Immature natural killer cell (primary cell): ENCODE data around the gene CMSS1. TPM values are rescaled to one million over a fixed set of nuclear protein-coding genes. Genes with fewer than 3 reads are reported as not detected.

Experiments used
- DNase-seq, 3 donors: peaks; one replicate each; pipeline ENCODE4 v3.0.0; 2022; ENCODE audit warnings: mixed read lengths in 1 of 3
- H3K27ac Mint-ChIP-seq, 6 donors: one replicate each; pipeline ENCODE4 v1.8.0; 2020; ENCODE audit warnings: mixed read lengths in 6 of 6, mild to moderate bottlenecking in 5 of 6, inconsistent platforms in 4 of 6, moderate library complexity in 3 of 6
- H3K27me3 Mint-ChIP-seq, 3 donors: one replicate each; pipeline ENCODE4 v1.8.0; 2020 to 2021; ENCODE audit warnings: low read depth in 3 of 3, mild to moderate bottlenecking in 3 of 3, mixed read lengths in 3 of 3, moderate library complexity in 3 of 3, inconsistent platforms in 1 of 3
- H3K36me3 Mint-ChIP-seq, 3 donors: one replicate each; pipeline ENCODE4 v1.8.0; 2020; ENCODE audit warnings: mixed read lengths in 3 of 3, inconsistent platforms in 2 of 3, mild to moderate bottlenecking in 2 of 3
- H3K4me1 Mint-ChIP-seq, 2 donors: one replicate each; pipeline ENCODE4 v1.8.0; 2020; ENCODE audit warnings: inconsistent platforms in 2 of 2, mild to moderate bottlenecking in 2 of 2, mixed read lengths in 2 of 2, moderate library complexity in 1 of 2
- H3K4me3 Mint-ChIP-seq, 5 donors: one replicate each; pipeline ENCODE4 v1.8.0; 2020; ENCODE audit warnings: mild to moderate bottlenecking in 5 of 5, mixed read lengths in 5 of 5, inconsistent platforms in 3 of 5, moderate library complexity in 3 of 5
- H3K9me3 Mint-ChIP-seq, 6 donors: one replicate each; pipeline ENCODE4 v1.8.0; 2020; ENCODE audit warnings: mild to moderate bottlenecking in 6 of 6, mixed read lengths in 6 of 6, inconsistent platforms in 4 of 6, moderate library complexity in 3 of 6
- polyA plus RNA-seq, 3 donors: library from polyadenylated mRNA; unstranded; fragments of 300-500 nt; fragmentation: Illumina TruSeq; gene quantifications; one replicate each; pipeline ENCODE4 v1.2.3, GENCODE V29; 2021

The CMSS1 gene
- polyA plus RNA-seq, 3 donors from 2014 or later, result 12.1 to 13.4 (median 12.8) TPM

DNA sequence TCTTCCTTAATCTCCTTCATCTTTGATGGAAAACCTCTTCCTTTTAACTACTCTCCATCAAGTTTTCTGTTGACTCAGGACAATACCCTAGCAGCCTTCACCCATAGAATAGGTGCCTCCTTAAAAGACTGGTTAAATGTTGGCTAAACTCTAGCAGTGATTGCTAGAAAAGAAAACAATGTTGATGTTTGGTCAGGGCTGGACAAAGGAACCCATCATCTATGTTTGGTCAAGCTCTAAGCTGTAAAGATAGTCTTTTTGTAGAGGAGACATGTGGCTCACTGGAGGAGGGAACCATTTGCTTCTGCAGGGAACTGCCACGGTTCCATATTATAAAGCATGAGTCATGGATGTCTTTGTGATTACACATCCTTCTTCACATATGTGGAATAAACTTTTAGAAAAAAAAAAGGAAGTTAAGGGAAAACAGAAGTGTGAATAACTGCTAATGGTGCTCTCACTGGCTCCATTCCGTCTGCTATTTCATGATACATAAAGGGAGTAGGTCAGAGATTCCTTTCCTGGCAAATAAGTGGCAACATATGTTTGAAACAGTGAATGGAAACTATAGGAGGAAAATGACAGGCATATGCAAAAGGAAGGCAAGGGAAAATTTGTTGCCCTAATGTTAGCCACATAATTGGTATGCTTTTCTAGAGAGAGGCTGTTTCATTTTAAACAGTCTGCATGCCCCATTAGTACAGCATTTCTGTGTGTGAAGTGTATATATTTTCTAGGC is 78.2 kb downstream of the CMSS1 start:
- no peak overlapping the region for H3K4me3 Mint-ChIP-seq
- H3K9me3 Mint-ChIP-seq, result no peaks in the 10 kb centered on the region
- H3K27ac Mint-ChIP-seq, result no peak overlapping the region
- no peaks in the 10 kb centered on the region for H3K27me3 Mint-ChIP-seq
- H3K4me1 Mint-ChIP-seq, result peaks cover 1 to 8% of the 10 kb centered on the region in 2 donors
- H3K36me3 Mint-ChIP-seq, result no peaks in the 10 kb centered on the region
- no peak for DNase-seq

GRCh38 chr3:99896482-99896881 is 78.8 kb downstream of the CMSS1 start:
- Mint-ChIP-seq H3K4me3 (no peak overlapping the region), H3K4me1 (peaks cover 1 to 8% of the 10 kb centered on the region in 2 donors), H3K27me3 (no peaks in the 10 kb centered on the region), H3K27ac (no peak overlapping the region), H3K9me3 (no peaks in the 10 kb centered on the region), H3K36me3 (no peaks in the 10 kb centered on the region)
- no peak for DNase-seq

DNA sequence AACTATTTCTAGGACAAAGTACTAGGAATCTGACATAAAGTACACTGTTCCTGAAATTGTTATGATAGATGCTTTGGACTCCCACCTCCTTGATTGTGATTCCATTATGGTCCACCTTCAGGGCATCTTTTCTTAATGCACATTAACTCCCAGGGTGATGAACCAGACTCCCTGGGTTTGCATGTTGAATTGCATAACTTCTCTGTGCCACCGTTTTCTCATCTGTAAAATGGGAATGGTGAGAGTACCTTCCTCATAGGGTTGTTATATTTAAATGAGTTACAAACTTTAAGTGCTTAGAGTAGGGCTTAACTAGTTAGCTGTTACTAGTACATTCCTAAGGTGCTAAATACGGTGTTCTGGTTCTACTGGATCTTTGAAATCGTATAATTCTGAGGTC is 81.9 kb downstream of the CMSS1 start:
- Mint-ChIP-seq H3K27me3 (no peaks in the 10 kb centered on the region), H3K4me1 (peaks cover 1 to 8% of the 10 kb centered on the region in 2 donors), H3K4me3 (no peak overlapping the region), H3K36me3 (no peaks in the 10 kb centered on the region), H3K9me3 (no peaks in the 10 kb centered on the region), H3K27ac (no peak overlapping the region)
- DNase-seq, result no peak

- Mint-ChIP-seq H3K36me3 (no peaks in the 10 kb centered on the region), H3K9me3 (no peaks in the 10 kb centered on the region), H3K27me3 (no peaks in the 10 kb centered on the region), H3K27ac (no peak overlapping the region), H3K4me3 (no peak overlapping the region), H3K4me1 (peaks cover 1 to 6% of the 10 kb centered on the region in 2 donors)
- no peak for DNase-seq
Observed at GRCh38 chr3:99900248-99900647, 82.6 kb downstream of the CMSS1 start.

DNA sequence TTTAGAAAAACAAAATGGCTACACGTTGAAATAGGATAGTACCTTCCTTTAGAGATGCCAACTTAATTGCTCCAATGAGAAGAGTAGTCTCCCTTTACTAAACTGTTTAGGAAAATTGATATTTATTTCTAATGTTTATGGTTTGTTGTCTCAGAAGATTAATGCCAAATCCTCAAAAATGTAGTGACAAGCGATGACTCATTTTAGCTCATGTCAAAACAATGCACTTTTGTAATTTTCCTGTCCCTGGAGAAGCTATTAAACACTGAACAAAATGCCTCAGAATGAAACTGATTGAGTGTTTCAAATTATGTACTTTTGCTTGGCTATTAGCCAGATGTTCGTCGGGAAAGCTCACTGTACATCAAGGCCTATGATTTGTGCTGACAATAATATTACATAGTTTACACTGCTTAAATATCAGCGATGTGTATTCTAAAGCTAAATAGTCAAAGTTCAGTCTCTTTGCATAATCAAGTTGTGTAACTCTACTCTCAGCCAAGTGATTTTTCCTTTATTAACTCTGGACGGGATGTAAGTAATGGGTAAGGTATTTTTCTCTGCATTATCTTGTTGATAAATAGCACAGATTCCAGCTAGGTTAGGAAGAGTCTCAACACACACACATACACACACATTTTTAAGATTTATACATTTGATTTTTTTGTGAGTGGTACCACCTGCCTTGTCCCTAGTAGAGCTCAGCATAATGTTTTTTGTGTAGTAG is 83.7 kb downstream of the CMSS1 start:
- H3K27ac Mint-ChIP-seq, result no peak overlapping the region
- no peaks in the 10 kb centered on the region for H3K4me1 Mint-ChIP-seq
- no peaks in the 10 kb centered on the region for H3K9me3 Mint-ChIP-seq
- H3K4me3 Mint-ChIP-seq, result no peak overlapping the region
- DNase-seq, result no peak
- H3K27me3 Mint-ChIP-seq, result no peaks in the 10 kb centered on the region
- H3K36me3 Mint-ChIP-seq, result no peaks in the 10 kb centered on the region

DNA sequence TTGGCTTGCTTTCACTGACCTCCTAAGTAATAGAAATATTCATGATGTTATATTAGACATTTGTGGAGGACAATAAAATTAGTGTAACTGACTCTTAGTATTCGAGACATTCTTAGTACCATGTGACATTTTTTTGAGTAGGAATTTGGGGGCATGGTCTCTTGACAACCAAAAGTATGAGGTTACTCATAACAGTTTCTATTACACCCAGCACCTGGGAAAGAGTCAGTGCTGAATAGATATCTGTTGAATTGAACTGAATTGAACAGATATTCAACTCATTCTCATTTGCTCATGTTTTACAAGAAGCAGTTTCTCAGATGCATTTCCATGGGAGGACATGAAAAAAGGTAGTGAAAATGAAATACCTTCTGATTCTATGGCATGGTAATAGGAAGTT is 84.4 kb downstream of the CMSS1 start:
- DNase-seq, result no peak
- H3K27me3 Mint-ChIP-seq, result no peaks in the 10 kb centered on the region
- no peaks in the 10 kb centered on the region for H3K36me3 Mint-ChIP-seq
- H3K4me3 Mint-ChIP-seq, result no peak overlapping the region
- H3K9me3 Mint-ChIP-seq, result no peaks in the 10 kb centered on the region
- no peaks in the 10 kb centered on the region for H3K4me1 Mint-ChIP-seq
- H3K27ac Mint-ChIP-seq, result no peak overlapping the region

DNA sequence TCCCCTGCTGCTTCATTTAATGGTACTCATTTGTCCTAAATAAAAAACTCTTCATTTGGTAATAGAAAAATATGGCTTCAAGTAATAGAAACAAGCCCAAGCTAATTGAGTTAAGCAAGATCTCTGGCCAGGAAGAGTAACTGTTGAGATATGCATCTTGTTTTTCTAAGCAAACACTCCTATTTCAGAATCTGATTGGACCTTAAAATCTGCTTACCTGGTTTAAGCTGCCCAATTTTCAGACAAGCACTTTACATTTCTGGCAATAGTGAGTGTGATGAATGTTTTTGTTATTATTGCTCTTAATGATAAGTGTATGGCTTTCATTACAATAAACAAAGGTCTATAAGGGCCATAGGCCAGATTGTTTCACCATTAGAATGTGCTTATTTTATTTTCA is 86.2 kb downstream of the CMSS1 start:
- Mint-ChIP-seq H3K27ac (no peak overlapping the region), H3K36me3 (no peaks in the 10 kb centered on the region), H3K4me1 (no peaks in the 10 kb centered on the region), H3K4me3 (no peak overlapping the region), H3K9me3 (no peaks in the 10 kb centered on the region), H3K27me3 (no peaks in the 10 kb centered on the region)
- DNase-seq, result no peak

DNA sequence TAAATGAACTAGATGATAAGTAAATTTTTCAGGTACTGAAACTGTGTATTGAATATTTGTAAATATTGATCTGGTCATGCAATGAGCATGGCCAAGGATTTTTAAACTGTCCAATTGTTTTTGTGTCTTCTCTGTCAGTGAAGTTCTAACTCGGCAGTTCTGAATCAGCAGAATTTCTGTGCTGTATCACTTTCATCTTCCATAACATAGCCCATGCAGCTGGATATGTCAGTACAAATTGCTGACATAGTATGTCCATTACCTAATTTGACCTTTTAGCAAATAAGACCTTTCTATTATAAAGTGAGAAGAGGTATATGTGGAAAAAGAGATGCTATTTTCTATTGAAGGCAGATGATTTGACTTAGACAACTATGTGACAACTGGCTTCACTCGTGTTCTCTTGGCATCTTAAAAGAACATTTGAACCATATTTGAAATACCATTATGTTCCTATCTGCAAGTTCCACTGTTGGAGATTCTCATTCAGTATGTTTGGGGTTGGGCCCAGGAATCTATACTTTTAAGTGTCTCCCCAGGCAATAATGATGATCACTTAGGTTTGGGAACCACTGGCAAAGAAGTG is 90.4 kb downstream of the CMSS1 start:
- H3K4me3 Mint-ChIP-seq, result no peak overlapping the region
- H3K36me3 Mint-ChIP-seq, result no peaks in the 10 kb centered on the region
- no peak overlapping the region for H3K27ac Mint-ChIP-seq
- no peak for DNase-seq
- H3K27me3 Mint-ChIP-seq, result no peaks in the 10 kb centered on the region
- H3K4me1 Mint-ChIP-seq, result no peaks in the 10 kb centered on the region
- H3K9me3 Mint-ChIP-seq, result no peaks in the 10 kb centered on the region

- no peaks in the 10 kb centered on the region for H3K9me3 Mint-ChIP-seq
- H3K27me3 Mint-ChIP-seq, result no peaks in the 10 kb centered on the region
- no peaks in the 10 kb centered on the region for H3K4me1 Mint-ChIP-seq
- H3K36me3 Mint-ChIP-seq, result no peaks in the 10 kb centered on the region
- no peak overlapping the region for H3K4me3 Mint-ChIP-seq
- DNase-seq, result no peak
- no peak overlapping the region for H3K27ac Mint-ChIP-seq
Observed at GRCh38 chr3:99909714-99910495, 92.2 kb downstream of the CMSS1 start.

DNA sequence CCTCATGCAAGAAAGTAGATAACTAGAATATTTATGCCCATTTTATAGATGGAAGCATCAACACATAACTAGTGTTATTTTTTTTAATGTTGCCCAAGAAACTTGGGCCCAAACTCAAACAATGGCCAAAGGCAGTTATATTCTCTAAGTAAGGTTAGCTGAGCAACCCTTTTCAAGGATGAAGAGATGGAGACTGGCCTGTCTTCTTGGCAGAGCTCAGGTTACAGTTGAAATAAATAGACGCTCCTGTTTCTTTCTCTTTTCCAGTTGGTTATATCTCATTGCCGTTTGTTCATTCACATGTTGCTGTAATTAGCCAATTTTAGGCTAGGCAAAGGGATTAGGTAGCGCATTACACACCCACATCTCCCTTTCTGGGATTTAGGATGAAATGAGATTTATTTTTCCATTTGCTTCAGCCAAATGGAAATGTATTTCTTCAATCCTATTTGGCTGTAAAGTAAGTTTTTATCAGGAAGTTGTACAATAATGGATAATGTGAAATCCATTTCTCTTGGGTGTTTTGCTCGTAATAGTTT is 93.2 kb downstream of the CMSS1 start:
- Mint-ChIP-seq H3K27ac (no peak overlapping the region), H3K9me3 (no peaks in the 10 kb centered on the region)

GRCh38 chr3:99911433-99911832 is 93.8 kb downstream of the CMSS1 start:
- no peak overlapping the region for H3K27ac Mint-ChIP-seq
- H3K4me3 Mint-ChIP-seq, result no peak overlapping the region
- peaks cover 0 to 2% (median under 1%) of the 10 kb centered on the region in 3 donors for H3K36me3 Mint-ChIP-seq
- no peaks in the 10 kb centered on the region for H3K4me1 Mint-ChIP-seq
- no peak for DNase-seq
- peaks cover 0 to 2% (median 0%) of the 10 kb centered on the region in 3 donors for H3K27me3 Mint-ChIP-seq
- H3K9me3 Mint-ChIP-seq, result no peaks in the 10 kb centered on the region

More for the DNA sequence above, 93.2 kb downstream of the CMSS1 start:
- Mint-ChIP-seq H3K4me1 (no peaks in the 10 kb centered on the region), H3K4me3 (no peak overlapping the region), H3K27me3 (peaks cover 0 to 2% (median 0%) of the 10 kb centered on the region in 3 donors), H3K36me3 (no peaks in the 10 kb centered on the region)
- no peak for DNase-seq

DNA sequence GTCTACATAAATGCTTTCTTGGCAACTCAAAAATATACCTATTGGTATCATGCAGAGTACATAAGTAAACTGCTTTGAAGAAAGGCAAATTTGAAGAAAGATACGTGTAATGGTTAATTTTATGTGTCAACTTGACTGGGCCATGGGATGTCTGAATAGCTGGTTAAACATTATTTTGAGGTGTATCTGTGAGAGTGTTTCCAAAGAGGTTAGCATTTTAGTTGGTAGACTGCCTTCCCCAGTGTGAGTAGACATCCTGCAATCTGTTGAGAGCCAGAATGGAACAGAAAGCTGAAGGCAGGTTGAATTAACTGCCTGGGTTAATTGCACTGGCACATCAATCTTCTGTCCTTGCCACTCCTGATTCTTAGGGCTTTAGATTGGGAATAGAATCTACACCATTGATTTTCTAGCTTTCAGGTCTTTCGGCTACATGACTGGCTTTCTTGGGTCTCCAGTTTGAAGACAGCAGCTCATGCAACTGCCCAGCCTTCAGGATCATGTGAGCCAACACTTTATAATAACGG is 98.3 kb downstream of the CMSS1 start:
- Mint-ChIP-seq H3K36me3 (peaks cover 0 to 13% (median 3%) of the 10 kb centered on the region in 3 donors), H3K4me1 (peaks cover 4 to 5% of the 10 kb centered on the region in 2 donors), H3K27me3 (peaks cover 0 to 2% (median 0%) of the 10 kb centered on the region in 3 donors), H3K4me3 (no peak overlapping the region), H3K9me3 (no peaks in the 10 kb centered on the region), H3K27ac (no peak overlapping the region)
- no peak for DNase-seq

- Mint-ChIP-seq H3K27ac (no peak overlapping the region), H3K4me3 (no peak overlapping the region), H3K4me1 (peaks cover 7 to 12% of the 10 kb centered on the region in 2 donors), H3K36me3 (peaks cover 0 to 20% (median 3%) of the 10 kb centered on the region in 3 donors), H3K9me3 (no peaks in the 10 kb centered on the region), H3K27me3 (peaks cover 0 to 2% (median 0%) of the 10 kb centered on the region in 3 donors)
- no peak for DNase-seq
Observed at GRCh38 chr3:99918715-99919114, 101.1 kb downstream of the CMSS1 start.
